BLaER1 treated with 17β-estradiol and CSF1 and Interleukin-3, amounts not matched to agents 10 nM and 100 nM (cell line): ENCODE measurements around the gene KPNA6.
"Not testable (repeated sequence)": the region's sequence is repeated elsewhere in the genome, so short reads cannot be mapped to it uniquely, and the experiment has no call there.

ENCODE experiments used
- H3K27ac ChIP-seq, 11 experiments: shearing (Covaris generic); formaldehyde crosslinking; 2 replicates each; pipeline ENCODE4 v1.8.1; 2022
- H3K27me3 ChIP-seq, 11 experiments: shearing (Covaris generic); formaldehyde crosslinking; 2 replicates each; pipeline ENCODE4 v1.8.1; 2022
- H3K36me3 ChIP-seq, 11 experiments: shearing (Covaris generic); formaldehyde crosslinking; 2 replicates each; pipeline ENCODE4 v1.8.1; 2022
- H3K4me1 ChIP-seq, 10 experiments: shearing (Covaris generic); formaldehyde crosslinking; 2 replicates each; pipeline ENCODE4 v1.8.1; 2022
- H3K4me2 ChIP-seq, 11 experiments: shearing (Covaris generic); formaldehyde crosslinking; 2 replicates each; pipeline ENCODE4 v1.8.1; 2022
- H3K4me3 ChIP-seq, 10 experiments: shearing (Covaris generic); formaldehyde crosslinking; 2 replicates each; pipeline ENCODE4 v1.8.1; 2022
- H3K9ac ChIP-seq, 11 experiments: shearing (Covaris generic); formaldehyde crosslinking; 2 replicates each; pipeline ENCODE4 v1.8.1; 2022
- H3K9me3 ChIP-seq, 11 experiments: shearing (Covaris generic); formaldehyde crosslinking; replicated peaks in 1 of 11; 2 replicates each; pipeline ENCODE4 v1.8.1; 2022
- H4K20me1 ChIP-seq, 11 experiments: shearing (Covaris generic); formaldehyde crosslinking; 2 replicates each; pipeline ENCODE4 v1.8.1; 2022
- Cebpa-rat ChIP-seq, 11 experiments: shearing (Covaris generic); IDR thresholded peaks; 2 replicates each; pipeline ENCODE4 v1.8.1; 2022

The KPNA6 gene

DNA sequence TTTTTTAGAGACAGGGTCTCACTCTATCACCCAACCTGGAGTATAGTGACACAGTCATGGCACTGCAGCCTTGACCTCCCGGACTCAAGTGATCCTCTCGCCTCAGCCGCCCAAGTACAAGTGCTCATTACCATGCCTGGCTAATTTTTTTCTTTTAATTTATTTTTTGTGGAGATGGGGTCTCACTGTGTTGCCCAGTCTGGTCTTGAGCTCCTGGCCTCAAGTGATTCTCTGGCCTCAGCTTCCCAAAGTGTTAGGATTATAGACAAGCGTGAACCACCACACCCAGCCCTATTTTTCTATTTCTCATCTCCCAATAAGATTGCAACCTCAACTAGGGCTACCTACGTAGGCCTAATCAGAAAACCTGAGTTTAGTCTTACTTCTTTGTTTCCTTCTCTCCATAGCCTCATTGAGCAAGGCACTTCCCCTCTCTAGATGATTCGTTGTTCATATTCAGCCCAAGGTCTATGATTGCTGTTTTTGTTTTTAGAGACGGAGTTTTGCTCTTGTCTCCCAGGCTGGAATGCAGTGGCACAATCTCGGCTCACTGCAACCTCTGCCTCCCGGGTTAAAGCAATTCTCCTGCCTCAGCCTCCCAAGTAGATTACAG lies 1.1 kb upstream of the KPNA6 start:
- Histone ChIP-seq H3K27me3 (no peaks in the 10 kb centered on the region), H3K4me3 (peak overlapping the region in 5 of 10 experiments; percentile 77 to 100 (median 88); a peak in 8 of 20 replicates), H3K4me2 (peak overlapping the region; percentile 75 to 93 (median 91); a peak in 21 of 22 replicates), H3K4me1 (peaks cover 28 to 38% (median 34%) of the 10 kb centered on the region in 10 experiments), H3K27ac (peak overlapping the region; percentile 84 to 97 (median 92); a peak in 19 of 22 replicates), H3K9me3 (no peaks in the 10 kb centered on the region), H3K9ac (peak overlapping the region; percentile 94 to 99 (median 96); a peak in 16 of 22 replicates), H4K20me1 (peaks cover 24 to 39% (median 30%) of the 10 kb centered on the region in 11 experiments; a peak in 21 of 22 replicates), H3K36me3 (peaks cover 17 to 44% (median 29%) of the 10 kb centered on the region in 11 experiments)
- no peak for TF ChIP-seq Cebpa-rat (IDR thresholded peaks at IDR 0.05)

DNA sequence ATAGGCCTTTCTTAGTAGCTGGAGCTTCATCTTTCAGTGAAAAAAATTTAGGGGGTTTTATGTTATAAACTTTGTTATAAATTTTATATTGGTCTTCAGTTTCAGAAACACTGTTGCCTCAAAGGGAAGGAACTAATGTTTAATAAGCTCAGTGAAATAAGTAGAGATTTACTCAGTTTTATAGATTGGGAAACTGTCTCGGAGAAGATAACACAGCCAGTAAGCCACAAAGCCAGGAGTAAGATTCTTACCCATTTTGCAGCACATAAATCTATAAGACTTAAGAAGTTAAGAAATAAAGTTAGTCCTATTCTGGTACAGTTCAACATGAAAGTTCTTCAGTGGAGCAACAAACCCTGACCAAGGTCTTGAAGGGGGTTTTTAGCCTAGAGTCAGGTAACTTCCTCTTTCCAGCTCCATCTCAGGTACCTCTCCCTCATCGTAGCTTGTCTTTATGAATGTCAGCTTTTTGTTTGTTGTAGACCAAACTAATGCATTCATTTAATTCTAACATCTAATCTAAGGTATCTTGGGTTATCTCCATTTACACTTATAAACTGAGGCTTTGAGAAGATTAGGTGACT lies 3.3 kb downstream of the KPNA6 start:
- Histone ChIP-seq H3K9me3 (no peaks in the 10 kb centered on the region), H3K27ac (no peak overlapping the region; a peak in 1 of 22 replicates), H3K36me3 (peaks cover 9 to 63% (median 46%) of the 10 kb centered on the region in 11 experiments; a peak in 18 of 22 replicates), H3K4me3 (no peak overlapping the region), H3K27me3 (no peaks in the 10 kb centered on the region), H3K9ac (peak overlapping the region in 3 of 11 experiments; percentile 1 to 31 (median 18); a peak in 2 of 22 replicates), H3K4me1 (peaks cover 40 to 60% (median 47%) of the 10 kb centered on the region in 10 experiments), H4K20me1 (peaks cover 67 to 82% (median 74%) of the 10 kb centered on the region in 11 experiments; a peak in 21 of 22 replicates), H3K4me2 (peak overlapping the region in 6 of 11 experiments; percentile 75 to 95 (median 92); a peak in 9 of 22 replicates)
- no peak for TF ChIP-seq Cebpa-rat (IDR thresholded peaks at IDR 0.05)

DNA sequence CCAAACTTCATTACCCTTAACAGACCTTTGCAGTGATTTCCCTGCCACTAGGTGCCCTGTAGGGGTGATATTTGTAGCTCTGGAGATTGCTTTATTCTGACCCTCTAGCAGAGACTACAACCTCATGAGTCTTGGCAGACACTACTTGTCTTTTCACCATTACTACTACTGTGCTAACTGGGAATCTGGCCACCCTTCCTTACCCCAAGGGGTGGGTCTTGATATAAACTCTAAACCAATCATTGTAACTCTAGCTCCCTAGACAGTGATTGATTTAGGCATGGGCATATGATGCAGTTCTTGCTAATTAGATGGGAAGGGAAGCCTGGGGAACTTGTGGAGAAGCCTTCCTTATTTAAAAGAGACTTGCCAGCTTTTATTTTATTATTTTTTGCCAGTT lies 3.9 kb downstream of the KPNA6 start:
- TF ChIP-seq Cebpa-rat (IDR thresholded peaks at IDR 0.05): no peak
- H3K27me3 ChIP-seq: no peaks in the 10 kb centered on the region
- peaks cover 74 to 89% (median 81%) of the 10 kb centered on the region in 11 experiments; a peak in 21 of 22 replicates for H4K20me1 ChIP-seq
- H3K4me3 ChIP-seq: no peak overlapping the region
- peaks cover 40 to 61% (median 50%) of the 10 kb centered on the region in 10 experiments for H3K4me1 ChIP-seq
- H3K27ac ChIP-seq: no peak overlapping the region; a peak in 1 of 22 replicates
- peaks cover 9 to 69% (median 49%) of the 10 kb centered on the region in 11 experiments; a peak in 18 of 22 replicates for H3K36me3 ChIP-seq
- no peak overlapping the region for H3K9ac ChIP-seq
- peak overlapping the region in 3 of 11 experiments; percentile 7 to 95 (median 94); a peak in 2 of 22 replicates for H3K4me2 ChIP-seq
- no peaks in the 10 kb centered on the region for H3K9me3 ChIP-seq

DNA sequence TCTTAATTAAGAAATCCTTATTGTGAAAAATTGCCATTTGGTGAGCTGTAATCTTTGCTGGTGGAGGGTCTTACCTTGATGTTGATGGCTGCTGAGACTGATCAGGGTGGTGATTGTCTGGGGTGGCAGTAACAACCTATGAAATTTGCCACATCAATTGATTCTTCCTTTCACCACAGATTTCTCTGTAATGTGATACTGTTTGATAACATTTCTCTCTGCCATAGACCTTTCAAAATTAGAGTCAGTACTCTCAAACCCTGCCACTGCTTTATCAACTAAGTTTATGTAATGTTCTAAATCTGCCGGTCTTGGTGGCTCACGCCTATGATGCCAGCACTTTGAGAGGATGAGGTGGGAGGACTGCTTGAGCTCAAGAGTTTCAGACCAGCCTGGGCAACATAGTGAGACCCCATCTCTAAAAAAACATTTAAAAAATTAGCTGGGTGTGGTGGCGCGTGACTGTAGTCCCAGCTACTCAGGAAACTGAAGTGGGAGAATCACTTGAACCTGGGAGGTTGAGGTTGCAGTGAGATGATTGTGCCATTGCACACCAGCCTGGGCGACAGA lies 5.0 kb downstream of the KPNA6 start:
- peaks cover 32 to 52% (median 43%) of the 10 kb centered on the region in 10 experiments for H3K4me1 ChIP-seq
- peaks cover 84 to 100% (median 92%) of the 10 kb centered on the region in 11 experiments; a peak in 21 of 22 replicates for H4K20me1 ChIP-seq
- 0 out of 22 replicates have a peak overlapping the region, but pooled peaks of 1 of the 11 experiments have one; percentile 24 for H3K9ac ChIP-seq
- H3K27ac ChIP-seq: no peak overlapping the region
- peaks cover 9 to 73% (median 50%) of the 10 kb centered on the region in 11 experiments; a peak in 18 of 22 replicates for H3K36me3 ChIP-seq
- no peaks in the 10 kb centered on the region for H3K27me3 ChIP-seq
- H3K4me3 ChIP-seq: no peak overlapping the region
- no peaks in the 10 kb centered on the region for H3K9me3 ChIP-seq
- no peak for TF ChIP-seq Cebpa-rat (IDR thresholded peaks at IDR 0.05)
- no peak overlapping the region for H3K4me2 ChIP-seq

GRCh38 chr1:32113436-32113835 lies 5.6 kb downstream of the KPNA6 start:
- H3K4me3 ChIP-seq, H3K9me3 ChIP-seq, H3K9ac ChIP-seq, H3K4me2 ChIP-seq, H3K27me3 ChIP-seq, H3K27ac ChIP-seq: not testable (repeated sequence)
- peaks cover 9 to 78% (median 52%) of the 10 kb centered on the region in 11 experiments; a peak in 18 of 22 replicates for H3K36me3 ChIP-seq
- H3K4me1 ChIP-seq: peaks cover 32 to 52% (median 43%) of the 10 kb centered on the region in 10 experiments
- peaks cover 90 to 100% (median 97%) of the 10 kb centered on the region in 11 experiments; a peak in 21 of 22 replicates for H4K20me1 ChIP-seq

GRCh38 chr1:32114420-32114819 lies 6.6 kb downstream of the KPNA6 start:
- H3K36me3 ChIP-seq: peaks cover 9 to 80% (median 52%) of the 10 kb centered on the region in 11 experiments; a peak in 18 of 22 replicates
- no peaks in the 10 kb centered on the region for H3K9me3 ChIP-seq
- no peak overlapping the region for H3K27ac ChIP-seq
- H3K4me3 ChIP-seq: no peak overlapping the region
- peaks cover 97 to 100% (median 98%) of the 10 kb centered on the region in 11 experiments; a peak in 21 of 22 replicates for H4K20me1 ChIP-seq
- H3K27me3 ChIP-seq: no peaks in the 10 kb centered on the region
- H3K9ac ChIP-seq: no peak overlapping the region
- H3K4me2 ChIP-seq: no peak overlapping the region
- peaks cover 32 to 52% (median 42%) of the 10 kb centered on the region in 10 experiments for H3K4me1 ChIP-seq
- TF ChIP-seq Cebpa-rat (IDR thresholded peaks at IDR 0.05): no peak

DNA sequence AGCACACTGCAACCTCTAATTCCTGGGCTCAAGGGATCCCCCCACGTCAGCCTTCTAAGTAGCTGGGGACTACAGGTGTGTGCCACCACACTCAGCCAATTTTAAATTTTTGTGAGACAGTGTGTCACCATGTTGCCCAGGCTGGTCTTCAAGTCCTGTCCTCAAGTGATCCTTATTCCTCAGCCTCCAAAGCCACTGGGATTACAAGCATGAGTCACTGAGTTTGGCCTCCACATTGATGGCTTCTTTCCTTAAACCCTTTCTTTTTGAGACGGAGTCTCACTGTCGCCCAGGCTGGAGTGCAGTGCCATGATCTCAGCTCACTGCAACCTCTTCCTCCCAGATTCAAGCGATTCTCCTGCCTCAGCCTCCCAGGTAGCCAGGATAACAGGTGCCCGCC lies 7.6 kb downstream of the KPNA6 start:
- peaks cover 95 to 100% (median 98%) of the 10 kb centered on the region in 11 experiments; a peak in 21 of 22 replicates for H4K20me1 ChIP-seq
- peak overlapping the region in 8 of 11 experiments; percentile 17 to 43 (median 30); a peak in 12 of 22 replicates for H3K4me2 ChIP-seq
- no peak overlapping the region for H3K4me3 ChIP-seq
- H3K9ac ChIP-seq: no peak overlapping the region
- H3K4me1 ChIP-seq: peaks cover 25 to 50% (median 33%) of the 10 kb centered on the region in 10 experiments
- no peaks in the 10 kb centered on the region for H3K27me3 ChIP-seq
- no peak for TF ChIP-seq Cebpa-rat (IDR thresholded peaks at IDR 0.05)
- H3K9me3 ChIP-seq: no peaks in the 10 kb centered on the region
- peaks cover 7 to 73% (median 46%) of the 10 kb centered on the region in 11 experiments; a peak in 18 of 22 replicates for H3K36me3 ChIP-seq
- no peak overlapping the region for H3K27ac ChIP-seq

- no peak for TF ChIP-seq Cebpa-rat (IDR thresholded peaks at IDR 0.05)
- H3K9ac ChIP-seq: 0 out of 22 replicates have a peak overlapping the region, but pooled peaks of 2 of the 11 experiments have one; percentile 8 to 23
- peaks cover 28 to 50% (median 34%) of the 10 kb centered on the region in 10 experiments for H3K4me1 ChIP-seq
- H3K4me3 ChIP-seq: no peak overlapping the region
- peaks cover 95 to 100% (median 98%) of the 10 kb centered on the region in 11 experiments; a peak in 21 of 22 replicates for H4K20me1 ChIP-seq
- peak overlapping the region in 7 of 11 experiments; percentile 20 to 43 (median 35); a peak in 12 of 22 replicates for H3K4me2 ChIP-seq
- no peaks in the 10 kb centered on the region for H3K27me3 ChIP-seq
- H3K9me3 ChIP-seq: no peaks in the 10 kb centered on the region
- peaks cover 5 to 73% (median 41%) of the 10 kb centered on the region in 11 experiments; a peak in 17 of 22 replicates for H3K36me3 ChIP-seq
- H3K27ac ChIP-seq: no peak overlapping the region
Measured at GRCh38 chr1:32116531-32116930, 8.7 kb downstream of the KPNA6 start.
